Measurements from ENCODE around the gene INTS12. TPM values are rescaled to one million over a fixed set of nuclear protein-coding genes. Genes with fewer than 3 reads are reported as not detected.
"Not testable (repeated sequence)": the region's sequence is repeated elsewhere in the genome, so short reads cannot be mapped to it uniquely, and the experiment has no call there.

The INTS12 gene
- total RNA-seq, 2 donors from 2014 or later, result 22.6 TPM

DNA sequence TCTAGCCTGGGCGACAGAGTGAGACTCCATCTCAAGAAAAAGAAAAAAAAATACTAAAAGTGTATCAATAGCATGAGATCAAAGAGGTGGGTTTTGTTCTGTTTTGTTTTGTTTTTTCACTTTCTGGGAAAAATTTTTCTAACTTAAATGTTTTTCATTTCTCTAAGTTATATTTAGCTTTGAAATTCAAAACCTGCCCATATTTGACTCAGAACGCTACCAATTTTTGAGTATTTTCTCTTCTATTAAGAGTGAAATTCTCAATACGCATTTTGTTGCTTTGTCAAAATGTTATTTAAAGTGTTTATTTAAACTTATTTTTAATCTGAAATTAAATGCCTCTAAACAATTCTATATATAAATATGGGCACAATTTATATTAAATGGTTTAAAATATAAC is 39.7 kb upstream of the INTS12 start:
- H3K36me3 ChIP-seq, result no peaks in the 10 kb centered on the region
- no peaks in the 10 kb centered on the region for H3K27me3 ChIP-seq (replicated peaks; ENCODE audit: insufficient read depth)
- no peak overlapping the region for H3K27ac ChIP-seq
- H3K4me1 ChIP-seq (ENCODE audit: control insufficient read depth in 1 of 2, low read depth in 2 of 2), result no peaks in the 10 kb centered on the region
- no peaks in the 10 kb centered on the region for H3K9me3 ChIP-seq
- no peak for TF ChIP-seq CTCF (IDR thresholded peaks at IDR 0.05)
- DNase-seq (ENCODE audit: low spot score) (no peak), ATAC-seq (ENCODE audit: insufficient number of reproducible peaks, low FRiP score, low read depth) (no peak)
- no peak overlapping the region for H3K4me3 ChIP-seq

DNA sequence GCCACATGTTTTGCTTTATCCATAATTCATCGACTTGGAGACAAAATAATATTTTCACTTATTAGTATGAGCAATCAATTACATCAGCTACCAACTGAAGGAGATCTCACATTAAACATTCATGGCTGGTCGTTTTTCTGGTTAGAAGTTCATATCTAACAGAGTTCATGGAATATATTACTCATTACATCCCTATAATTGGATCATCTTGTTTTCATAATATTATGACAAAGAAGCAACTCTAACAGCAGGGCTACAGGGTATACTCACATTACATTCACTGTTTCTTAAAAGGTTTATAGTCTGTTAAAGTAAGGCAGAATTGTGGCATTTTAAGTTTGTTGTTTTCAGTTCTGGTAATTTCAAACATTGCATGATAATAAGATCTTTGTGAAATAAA is 33.1 kb upstream of the INTS12 start:
- no peak for TF ChIP-seq CTCF (IDR thresholded peaks at IDR 0.05)
- H3K4me3 ChIP-seq, result no peak overlapping the region

GRCh38 chr4:105735217-105735616 is 26.7 kb upstream of the INTS12 start:
- ATAC-seq (ENCODE audit: insufficient number of reproducible peaks, low FRiP score, low read depth), result not testable (repeated sequence)

More for the DNA sequence above, 33.1 kb upstream of the INTS12 start:
- Histone ChIP-seq H3K27me3 (replicated peaks; ENCODE audit: insufficient read depth) (no peaks in the 10 kb centered on the region), H3K4me1 (ENCODE audit: control insufficient read depth in 1 of 2, low read depth in 2 of 2) (no peaks in the 10 kb centered on the region), H3K36me3 (no peaks in the 10 kb centered on the region), H3K9me3 (no peaks in the 10 kb centered on the region), H3K27ac (no peak overlapping the region)
- DNase-seq (ENCODE audit: low spot score) (no peak), ATAC-seq (ENCODE audit: insufficient number of reproducible peaks, low FRiP score, low read depth) (no peak)

DNA sequence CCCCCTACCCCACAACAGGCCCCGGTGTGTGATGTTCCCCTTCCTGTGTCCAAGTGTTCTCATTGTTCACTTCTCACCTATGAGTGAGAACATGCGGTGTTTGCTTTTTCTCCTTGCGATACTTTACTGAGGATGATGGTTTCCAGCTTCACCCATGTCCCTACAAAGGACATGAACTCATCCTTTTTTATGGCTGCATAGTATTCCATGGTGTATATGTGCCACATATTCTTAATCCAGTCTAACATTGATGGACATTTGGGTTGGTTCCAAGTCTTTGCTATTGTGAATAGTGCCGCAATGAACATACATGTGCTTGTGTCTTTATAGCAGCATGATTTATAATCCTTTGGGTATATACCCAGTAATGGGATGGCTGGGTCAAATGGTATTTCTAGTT is 21.4 kb upstream of the INTS12 start:
- not testable (repeated sequence) for H3K36me3 ChIP-seq; ATAC-seq (ENCODE audit: insufficient number of reproducible peaks, low FRiP score, low read depth); H3K27me3 ChIP-seq (replicated peaks; ENCODE audit: insufficient read depth); H3K4me1 ChIP-seq (ENCODE audit: control insufficient read depth in 1 of 2, low read depth in 2 of 2); H3K4me3 ChIP-seq; DNase-seq (ENCODE audit: low spot score); H3K9me3 ChIP-seq; H3K27ac ChIP-seq

More at GRCh38 chr4:105735217-105735616, 26.7 kb upstream of the INTS12 start:
- H3K9me3 ChIP-seq, result peaks cover 12% of the 10 kb centered on the region
- H3K4me1 ChIP-seq (ENCODE audit: control insufficient read depth in 1 of 2, low read depth in 2 of 2); H3K36me3 ChIP-seq; H3K4me3 ChIP-seq; H3K27me3 ChIP-seq (replicated peaks; ENCODE audit: insufficient read depth); H3K27ac ChIP-seq; DNase-seq (ENCODE audit: low spot score): not testable (repeated sequence)

- no peaks in the 10 kb centered on the region for H3K4me1 ChIP-seq (ENCODE audit: control insufficient read depth in 1 of 2, low read depth in 2 of 2)
- H3K36me3 ChIP-seq, result no peaks in the 10 kb centered on the region
- DNase-seq (ENCODE audit: low spot score), result no peak
- H3K4me3 ChIP-seq, result no peak overlapping the region
- no peak overlapping the region for H3K27ac ChIP-seq
- no peaks in the 10 kb centered on the region for H3K9me3 ChIP-seq
- TF ChIP-seq CTCF (IDR thresholded peaks at IDR 0.05), result no peak
- ATAC-seq (ENCODE audit: insufficient number of reproducible peaks, low FRiP score, low read depth), result no peak
- no peaks in the 10 kb centered on the region for H3K27me3 ChIP-seq (replicated peaks; ENCODE audit: insufficient read depth)
Observed at GRCh38 chr4:105725623-105726022, 17.1 kb upstream of the INTS12 start.

DNA sequence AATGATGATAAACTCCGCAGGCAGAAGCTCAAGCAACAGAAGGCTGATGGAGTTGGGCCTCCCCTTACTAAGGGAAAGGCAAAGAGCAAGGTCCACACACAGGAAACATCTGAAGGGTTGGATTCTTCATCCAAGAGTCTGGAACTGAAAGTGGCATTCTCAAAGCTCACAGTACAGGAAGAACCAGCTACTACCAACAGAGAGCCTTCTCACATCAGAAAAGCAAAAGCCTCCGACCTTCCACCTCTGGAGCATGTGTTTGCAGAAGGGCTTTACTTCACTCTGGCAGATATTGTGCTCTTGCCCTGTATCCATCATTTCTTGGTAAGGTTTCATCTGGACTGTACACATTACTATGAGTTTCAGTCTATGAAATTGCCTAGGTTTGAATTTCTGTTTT is 10.7 kb upstream of the INTS12 start:
- H3K27ac ChIP-seq, result no peak overlapping the region
- H3K9me3 ChIP-seq, result no peaks in the 10 kb centered on the region
- peaks cover 1 to 4% of the 10 kb centered on the region in 2 donors for H3K4me1 ChIP-seq (ENCODE audit: control insufficient read depth in 1 of 2, low read depth in 2 of 2)
- no peaks in the 10 kb centered on the region for H3K27me3 ChIP-seq (replicated peaks; ENCODE audit: insufficient read depth)
- no peak for DNase-seq (ENCODE audit: low spot score)
- no peak for ATAC-seq (ENCODE audit: insufficient number of reproducible peaks, low FRiP score, low read depth)
- no peak for TF ChIP-seq CTCF (IDR thresholded peaks at IDR 0.05)
- H3K36me3 ChIP-seq, result no peaks in the 10 kb centered on the region
- H3K4me3 ChIP-seq, result no peak overlapping the region

Measured in thoracic aorta (tissue), 2 donors.